TTC549 (cell line): ENCODE results near the gene ADSL.

Experiments used
- FAIRE-seq: peaks from 2 replicates; lab custom pipeline; 2012; peaks lifted over from hg19 to GRCh38; lab: Jason Lieb, UNC

Gene ADSL

GRCh38 chr22:40406063-40406890 lies 60.0 kb downstream of the ADSL start:
- FAIRE-seq: no peak

GRCh38 chr22:40407021-40407761 lies 60.9 kb downstream of the ADSL start:
- FAIRE-seq: no peak

GRCh38 chr22:40407831-40408717 lies 61.8 kb downstream of the ADSL start:
- no peak for FAIRE-seq

- no peak for FAIRE-seq
These were observed 62.7 kb downstream of the ADSL start for GRCh38 chr22:40408718-40409612.

GRCh38 chr22:40409613-40410113 lies 63.4 kb downstream of the ADSL start:
- no peak for FAIRE-seq

- FAIRE-seq: no peak
These were observed 64.0 kb downstream of the ADSL start for GRCh38 chr22:40410272-40410671.

- no peak for FAIRE-seq
These were observed 64.6 kb downstream of the ADSL start for GRCh38 chr22:40410731-40411505.

- no peak for FAIRE-seq
These were observed 65.2 kb downstream of the ADSL start for GRCh38 chr22:40411506-40411861.

- no peak for FAIRE-seq
These were observed 66.1 kb downstream of the ADSL start for GRCh38 chr22:40412441-40412840.

- FAIRE-seq: no peak
These were observed 67.6 kb downstream of the ADSL start for GRCh38 chr22:40413873-40414272.

- no peak for FAIRE-seq
These were observed 68.0 kb downstream of the ADSL start for GRCh38 chr22:40414311-40414710.

- FAIRE-seq: no peak
These were observed 68.7 kb downstream of the ADSL start for GRCh38 chr22:40414838-40415505.

GRCh38 chr22:40415531-40416266 lies 69.4 kb downstream of the ADSL start:
- FAIRE-seq: no peak

GRCh38 chr22:40416267-40416570 lies 69.9 kb downstream of the ADSL start:
- no peak for FAIRE-seq

- no peak for FAIRE-seq
These were observed 70.3 kb downstream of the ADSL start for GRCh38 chr22:40416636-40417035.

GRCh38 chr22:40417041-40417440 lies 70.7 kb downstream of the ADSL start:
- no peak for FAIRE-seq

GRCh38 chr22:40417881-40418280 lies 71.6 kb downstream of the ADSL start:
- FAIRE-seq: no peak

GRCh38 chr22:40418366-40419201 lies 72.3 kb downstream of the ADSL start:
- FAIRE-seq: no peak

- no peak for FAIRE-seq
These were observed 73.4 kb downstream of the ADSL start for GRCh38 chr22:40419718-40420117.
